NCI-H2081 treated with DMSO at 0.1 percent for 48 hours (cell line): ENCODE measurements around the gene CYP11A1.

Experiments used
- DNase-seq: peaks from one replicate; lab custom pipeline; 2025; lab: John Stamatoyannopoulos, UW

Gene CYP11A1

DNA sequence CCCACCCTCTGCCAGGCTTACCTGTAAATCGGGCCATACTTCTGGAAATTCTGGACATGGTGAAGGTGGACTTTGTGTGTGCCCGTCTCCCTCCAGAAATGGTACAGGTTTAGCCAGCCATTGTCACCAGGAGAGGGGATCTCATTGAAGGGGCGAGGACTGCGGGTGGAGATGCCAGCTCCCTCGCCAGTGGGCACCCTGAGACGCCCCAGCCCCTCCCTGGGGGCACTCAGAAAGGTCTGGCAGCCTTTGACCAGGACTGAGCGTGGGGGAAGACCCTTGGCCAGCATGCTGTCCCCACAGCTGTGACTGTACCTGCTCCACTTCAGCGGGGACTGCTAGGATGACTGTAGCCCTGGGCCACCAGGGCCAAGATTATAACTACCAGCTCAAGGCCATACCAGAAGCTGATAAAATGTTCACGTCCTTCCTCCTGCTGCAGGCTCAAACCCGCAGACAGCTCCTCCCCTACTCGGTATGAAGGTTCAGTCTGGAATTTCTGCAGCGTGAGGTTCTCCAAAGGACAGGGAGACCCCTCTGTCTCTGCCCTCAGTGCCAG, at the start of gene CYP11A1:
CYP11A1 (minus strand) TSS at position 351 of the 559 bp plus-strand sequence; CDS start at position 290, 61 bp downstream.
- no peak for DNase-seq

DNA sequence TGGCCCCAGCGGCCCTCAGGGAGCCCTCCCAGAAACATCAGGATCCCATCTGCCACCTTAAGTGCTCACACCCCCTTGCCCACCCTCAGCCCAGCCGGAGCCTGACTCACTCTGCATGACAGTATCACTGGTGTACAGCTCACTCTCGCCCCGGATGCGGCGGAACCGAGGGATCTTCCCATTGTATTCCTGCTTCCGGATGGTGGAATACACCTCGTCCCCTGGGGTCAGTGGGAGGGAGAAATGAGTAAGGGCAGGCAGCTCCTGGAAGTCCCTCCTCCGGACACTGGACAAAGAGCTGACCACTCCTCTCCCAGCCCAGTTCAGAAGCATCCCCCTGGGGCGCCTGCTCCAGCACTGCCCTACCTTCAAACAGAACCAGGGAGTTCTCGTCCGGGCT, 49.8 kb upstream of the CYP11A1 start:
- DNase-seq, result no peak

DNA sequence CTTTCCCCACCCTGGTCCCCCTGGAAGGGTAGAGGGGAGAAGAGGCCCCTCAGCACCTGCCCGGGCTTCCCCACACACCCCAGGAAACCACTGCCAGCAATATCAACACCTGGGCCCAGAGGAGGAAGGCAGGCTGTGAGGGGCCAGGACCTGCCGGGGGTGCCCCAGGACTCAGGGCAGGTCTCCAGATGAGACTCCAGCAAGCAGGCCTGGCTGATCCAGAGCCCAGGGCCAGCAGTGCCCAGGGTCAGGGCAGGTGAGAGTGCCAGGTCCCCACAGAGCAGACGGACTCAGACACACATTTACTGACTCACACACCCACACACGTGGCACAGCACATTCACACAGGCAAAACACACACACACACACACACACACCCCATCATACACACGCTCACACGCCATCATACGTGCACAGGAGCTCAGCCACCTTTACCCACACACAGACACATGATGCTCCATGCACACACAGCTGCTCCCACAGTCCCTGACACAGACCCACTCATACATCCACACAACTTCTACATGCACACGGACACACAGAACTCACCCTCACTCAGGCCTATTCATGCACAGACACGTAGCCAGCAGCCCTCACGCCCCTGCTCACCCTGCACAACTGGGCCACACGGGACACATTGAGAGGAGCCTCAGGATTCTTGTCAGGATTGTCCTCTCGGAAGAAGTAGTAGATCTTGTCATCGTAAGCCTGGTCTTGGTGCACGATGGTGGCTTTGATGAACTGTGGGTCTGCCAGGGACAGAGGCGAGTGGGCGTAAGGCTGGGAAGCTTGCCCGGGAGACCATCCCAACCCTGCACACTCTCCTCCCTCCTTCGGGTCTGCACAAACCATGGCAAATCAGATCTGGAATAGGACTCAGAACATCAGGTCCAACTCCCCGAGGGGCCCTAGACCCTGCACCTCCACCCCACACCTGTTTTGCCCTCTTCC, 48.8 kb upstream of the CYP11A1 start:
- DNase-seq, result no peak

DNA sequence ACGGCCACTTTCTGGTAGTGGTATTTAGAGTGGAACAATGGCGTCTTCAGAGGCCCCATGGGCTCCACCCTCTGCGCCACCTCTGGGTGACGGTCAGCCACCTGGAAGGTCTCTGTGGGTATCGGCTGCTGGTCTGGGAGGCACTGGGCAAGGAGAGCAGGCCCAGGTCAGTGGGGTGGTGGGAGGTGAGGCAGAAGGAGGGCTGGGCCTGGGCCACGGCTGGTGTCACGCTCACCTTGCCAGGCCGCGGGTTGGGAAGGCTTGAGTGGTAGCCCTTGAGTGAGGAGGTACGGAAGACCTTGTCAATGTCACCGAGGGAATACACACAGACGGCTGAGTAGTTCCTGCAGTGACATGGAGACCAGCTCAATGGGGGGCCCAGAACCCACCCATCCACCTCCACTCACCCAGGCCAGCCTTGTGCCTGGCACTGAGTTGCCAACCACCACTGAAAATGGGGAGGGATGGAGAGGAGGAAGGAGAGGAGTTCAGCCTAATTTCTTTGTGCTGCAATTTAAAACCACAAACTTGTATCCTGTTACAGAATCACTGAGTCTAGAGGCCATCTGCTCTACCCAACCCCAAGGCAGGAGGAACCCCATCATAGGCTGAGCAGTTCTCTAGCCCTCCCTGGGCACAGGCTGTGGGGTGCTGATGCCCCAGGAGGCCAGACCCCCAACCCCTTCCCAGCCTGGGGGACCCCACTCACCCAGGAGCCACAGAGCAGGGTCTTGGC, 47.3 kb upstream of the CYP11A1 start:
- no peak for DNase-seq

DNA sequence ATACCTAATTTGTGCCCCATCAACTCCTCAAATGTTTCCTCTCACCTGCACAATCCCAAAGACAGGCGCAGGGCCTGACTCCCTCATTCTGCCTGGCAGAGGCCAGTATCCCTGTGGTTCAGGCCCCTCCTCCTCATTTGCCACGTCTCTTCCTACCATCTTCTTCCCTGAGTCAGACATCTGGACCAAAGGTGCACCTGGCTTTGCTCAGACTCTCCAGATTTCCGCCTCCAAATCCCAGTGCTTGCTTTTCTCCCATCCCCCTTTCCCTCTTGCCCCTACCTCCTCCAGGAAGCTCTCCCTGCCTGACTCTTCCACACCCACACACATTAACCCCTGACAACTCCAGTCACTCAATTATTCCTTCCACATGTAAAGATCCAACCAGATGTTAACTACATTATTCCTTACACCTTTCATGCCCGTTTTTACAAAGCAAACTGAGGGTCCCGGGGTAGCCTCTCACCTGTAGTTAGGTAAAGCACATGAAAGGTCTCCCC, 46.7 kb upstream of the CYP11A1 start:
- no peak for DNase-seq

DNA sequence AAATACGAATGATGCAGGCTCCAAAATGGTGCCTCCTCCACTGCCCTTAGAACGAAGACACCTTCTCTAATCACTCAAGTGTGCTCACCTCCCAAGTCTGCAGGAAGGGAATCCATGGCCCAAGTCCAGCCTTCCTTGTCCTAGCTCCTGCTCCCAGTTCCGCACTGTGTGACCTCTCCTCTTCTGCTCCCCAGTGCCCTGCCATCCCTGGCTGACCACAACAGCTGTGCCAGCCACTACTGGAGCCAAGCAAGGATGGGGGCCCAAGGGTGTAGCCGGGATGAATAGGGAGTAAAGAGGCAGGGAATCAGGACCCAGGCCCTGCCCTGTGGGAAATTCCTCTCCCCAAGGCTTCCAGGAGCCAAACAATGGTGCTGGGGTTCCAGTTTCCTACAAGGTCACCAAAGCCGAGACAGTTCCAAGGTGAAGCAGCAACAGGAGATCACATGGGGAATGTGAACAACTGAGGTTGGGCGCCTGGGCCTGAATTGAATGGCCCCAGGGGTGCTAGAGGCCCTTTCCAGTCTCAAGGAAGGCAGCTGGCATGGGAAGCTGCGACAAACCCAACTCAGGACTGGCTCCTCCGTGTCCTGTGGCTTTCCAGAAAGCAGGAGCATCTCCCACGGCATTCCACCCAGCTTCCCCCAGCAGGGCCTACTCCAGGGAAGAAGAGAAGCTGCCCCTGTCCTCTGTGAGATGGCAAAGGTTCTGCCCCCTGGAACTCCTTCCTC, 46.1 kb upstream of the CYP11A1 start:
- DNase-seq, result no peak

DNA sequence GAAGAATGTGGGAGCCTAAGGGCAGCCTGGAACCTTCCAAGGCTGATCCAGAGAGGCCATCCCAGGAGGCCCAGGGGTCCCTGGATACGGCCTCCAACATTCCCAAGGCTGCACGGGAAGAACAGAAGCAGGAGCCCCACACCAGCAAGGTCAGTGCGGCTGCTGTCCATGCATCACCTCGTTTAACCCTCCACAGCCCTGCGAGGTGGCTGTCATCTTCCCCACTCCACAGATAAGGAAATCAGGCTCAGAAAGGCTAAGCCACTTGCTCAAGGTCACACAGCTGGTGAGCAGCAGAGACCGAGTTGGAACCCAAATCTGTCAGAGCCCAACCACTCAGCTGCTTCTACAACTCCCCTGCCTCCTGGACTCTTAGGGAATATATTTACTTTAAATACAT, 44.7 kb upstream of the CYP11A1 start:
- DNase-seq, result no peak

DNA sequence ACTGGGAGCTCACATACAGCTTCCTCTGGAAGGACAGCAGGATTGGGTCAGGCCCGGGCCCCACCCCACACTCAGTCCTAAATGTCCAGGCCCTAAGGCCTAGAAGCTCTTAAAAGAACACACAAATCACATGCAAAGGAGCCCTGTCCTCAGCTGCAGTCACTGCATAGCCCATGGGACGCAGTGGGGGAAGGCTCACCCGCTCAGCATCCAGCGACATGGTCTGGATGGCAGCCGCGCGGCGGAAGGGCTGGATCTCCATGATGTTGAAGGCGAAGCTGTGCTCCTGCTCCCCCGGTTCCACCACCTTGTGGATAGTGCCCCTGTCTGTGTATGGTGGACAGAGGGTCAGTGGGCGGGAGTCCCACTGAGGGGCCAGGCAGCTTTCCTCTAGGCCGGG, 44.2 kb upstream of the CYP11A1 start:
- DNase-seq, result no peak

DNA sequence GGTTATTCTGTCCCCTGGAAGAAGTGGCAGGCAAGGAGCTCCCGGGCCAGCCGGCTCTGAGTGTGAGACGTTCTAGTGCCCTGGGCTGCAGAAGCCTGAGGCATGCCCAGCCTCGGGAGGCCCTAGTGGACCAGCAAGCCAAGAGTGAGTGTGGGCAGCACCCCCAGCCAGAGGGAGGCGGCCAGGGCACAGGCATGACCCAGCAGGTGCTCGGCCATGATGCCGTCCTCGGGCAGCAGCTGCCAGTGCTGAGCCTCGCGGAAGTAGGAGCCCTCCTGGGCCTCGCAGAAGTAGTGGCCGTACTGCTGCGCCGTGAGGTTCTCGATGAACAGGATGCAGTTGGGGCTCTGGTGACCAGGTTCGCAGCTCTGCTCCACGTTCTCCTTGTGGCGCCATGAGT, 43.1 kb upstream of the CYP11A1 start:
- DNase-seq, result no peak

DNA sequence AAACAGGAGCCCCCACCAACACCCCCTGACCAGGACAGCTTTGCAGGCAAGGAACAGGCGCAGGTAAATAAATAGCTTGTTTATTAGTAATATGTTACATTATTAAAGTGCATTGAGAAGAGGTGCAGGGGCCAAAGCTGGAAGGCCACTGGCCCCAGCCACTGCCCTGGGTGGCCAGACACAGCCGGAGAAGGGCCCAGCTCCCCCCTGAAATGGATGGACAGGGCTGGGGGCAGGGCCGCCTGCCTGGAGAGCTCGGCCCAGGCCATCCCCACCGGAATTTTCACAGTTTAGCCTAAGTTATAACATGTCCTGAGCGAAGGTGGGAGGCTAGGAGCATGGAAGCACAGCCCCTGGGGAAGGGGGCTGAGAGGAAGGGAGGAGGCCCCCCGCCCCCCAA, 41.8 kb upstream of the CYP11A1 start:
- DNase-seq, result no peak

DNA sequence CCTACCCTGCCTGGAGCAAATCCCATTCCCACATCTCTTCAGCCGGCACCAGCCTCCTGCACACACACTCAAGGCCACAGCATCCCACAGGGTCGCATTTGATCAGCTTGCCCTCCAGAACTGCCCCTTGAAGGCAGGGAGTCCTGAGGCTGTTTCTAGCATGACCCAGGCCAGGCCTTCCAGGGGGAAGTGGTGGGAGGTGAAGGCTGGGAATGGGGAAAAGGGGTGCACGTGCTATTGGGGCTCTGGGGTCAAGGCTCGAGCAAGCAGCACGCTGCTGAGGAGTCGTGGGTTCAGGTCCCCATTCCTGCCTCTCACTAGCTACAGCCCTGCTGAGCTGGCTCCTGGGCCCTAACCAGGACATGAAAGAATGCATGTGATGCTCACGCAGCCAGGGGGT, 41.4 kb upstream of the CYP11A1 start:
- no peak for DNase-seq

DNA sequence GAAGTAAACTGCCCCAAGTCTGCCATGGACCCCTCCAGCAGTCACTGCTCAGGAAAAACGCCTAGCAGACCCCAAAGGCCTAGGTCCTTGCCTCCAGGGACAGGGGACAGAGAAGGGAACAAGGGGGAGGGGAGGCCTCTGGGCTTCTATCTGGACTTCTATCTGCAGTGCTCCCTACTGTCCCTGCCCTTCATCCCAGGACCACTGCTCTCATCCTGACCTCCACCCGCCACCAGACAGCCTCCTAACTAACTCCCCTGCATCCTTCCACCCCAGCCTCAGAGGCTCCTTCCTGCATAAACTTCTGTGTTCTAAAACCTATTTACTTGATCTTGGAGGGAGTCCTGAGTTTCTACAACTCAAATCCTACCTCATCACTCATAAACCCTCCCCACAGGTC, 40.9 kb upstream of the CYP11A1 start:
- no peak for DNase-seq

DNA sequence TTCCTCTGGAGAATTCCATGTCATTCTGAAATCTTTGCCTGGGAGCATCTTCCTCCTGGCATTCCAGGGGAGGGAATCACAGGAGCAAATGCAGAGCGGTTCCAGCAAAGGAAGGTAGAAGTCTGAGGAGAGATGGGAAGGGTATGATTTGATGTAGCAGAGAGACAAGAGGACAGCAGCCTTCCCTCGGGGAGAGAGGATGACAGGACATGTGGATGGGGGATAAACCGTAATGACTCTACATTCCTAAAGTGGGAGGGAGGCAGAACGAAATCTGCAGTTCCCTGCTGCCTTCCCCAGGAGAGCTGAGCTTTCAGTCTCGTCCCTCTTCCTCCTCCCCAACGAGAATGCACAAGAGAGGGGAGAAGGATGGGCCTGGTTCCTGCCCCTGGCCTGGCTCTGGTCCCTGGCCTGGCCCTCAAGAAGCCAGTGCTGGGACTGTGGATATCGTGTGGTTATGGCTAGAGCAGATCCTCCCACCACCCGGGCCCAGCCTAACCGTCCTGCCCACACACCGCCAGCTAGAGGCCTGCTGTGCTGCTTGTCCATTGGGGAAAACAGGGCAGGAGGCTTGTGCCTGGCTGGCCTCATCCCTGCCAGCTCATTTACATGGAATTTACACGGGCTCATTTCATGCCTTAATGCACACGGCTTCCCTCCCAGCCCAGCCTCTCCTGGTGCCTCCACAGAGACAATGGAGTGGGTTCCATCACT, 39.7 kb upstream of the CYP11A1 start:
- no peak for DNase-seq

DNA sequence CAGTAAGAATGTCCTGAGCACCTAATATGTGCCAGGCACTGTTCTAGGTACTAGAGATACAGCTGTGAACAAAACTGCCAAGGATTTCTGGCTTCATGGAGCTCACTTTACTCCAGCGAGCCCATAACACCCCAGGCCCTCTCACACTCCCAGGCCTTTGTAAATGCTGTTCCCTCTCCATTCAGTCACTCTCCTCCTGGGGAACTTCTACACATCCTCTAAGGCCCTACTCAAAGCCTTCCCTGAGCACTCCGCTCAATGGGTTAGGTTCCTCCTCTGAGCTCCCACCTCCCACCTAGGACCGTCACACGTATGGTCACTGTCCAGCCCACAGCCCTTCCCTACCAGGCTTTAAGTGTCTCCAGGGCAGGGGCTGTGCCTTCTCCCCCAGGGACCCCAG, 39.1 kb upstream of the CYP11A1 start:
- no peak for DNase-seq

DNA sequence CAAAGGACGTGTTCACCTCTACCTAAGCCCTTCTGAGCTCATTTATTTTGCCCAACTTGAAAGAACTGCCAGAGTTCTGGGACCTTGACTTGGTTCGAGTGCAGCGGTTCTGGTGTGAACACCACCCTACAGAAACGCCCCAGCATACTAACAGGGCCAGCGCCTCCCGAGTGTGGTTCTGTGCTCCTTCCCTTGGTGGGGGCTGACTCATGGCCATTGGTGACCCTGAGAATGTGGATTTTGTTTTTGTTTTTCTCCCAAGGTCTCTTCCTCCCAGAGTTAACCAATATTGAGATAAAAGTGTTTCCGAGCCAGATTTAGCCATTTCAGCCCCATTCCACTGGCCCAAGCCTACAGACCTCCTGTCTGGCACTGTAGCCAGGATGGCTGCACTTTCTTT, 38.4 kb upstream of the CYP11A1 start:
- no peak for DNase-seq

DNA sequence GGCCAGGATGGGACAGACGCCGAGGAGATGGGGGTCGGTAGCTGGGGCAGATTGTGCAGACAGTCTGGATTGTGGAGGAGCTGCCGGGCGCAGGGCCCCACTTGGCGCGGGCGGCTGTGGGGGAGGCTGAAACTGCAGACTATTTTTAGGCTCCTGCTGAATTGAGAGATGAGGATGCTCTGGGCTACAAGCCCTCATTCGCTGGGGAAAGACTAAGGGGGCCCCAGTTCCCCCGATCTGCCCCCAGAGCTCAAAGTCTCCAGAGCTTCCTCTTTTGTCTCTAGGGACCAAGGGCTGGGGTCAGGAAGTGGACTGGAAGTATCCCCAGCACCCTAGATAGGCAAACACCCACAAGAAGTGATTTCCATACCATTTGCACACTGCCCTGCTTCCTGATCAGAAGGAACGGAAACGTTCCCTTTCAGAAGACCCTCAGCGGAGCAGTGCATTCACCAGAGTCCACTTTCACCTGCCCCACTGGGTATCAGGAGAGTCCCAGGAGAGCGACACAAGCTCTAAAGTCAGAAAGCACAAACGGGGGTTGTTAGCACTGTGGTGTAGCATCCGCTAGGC, 36.6 kb upstream of the CYP11A1 start:
- no peak for DNase-seq

DNA sequence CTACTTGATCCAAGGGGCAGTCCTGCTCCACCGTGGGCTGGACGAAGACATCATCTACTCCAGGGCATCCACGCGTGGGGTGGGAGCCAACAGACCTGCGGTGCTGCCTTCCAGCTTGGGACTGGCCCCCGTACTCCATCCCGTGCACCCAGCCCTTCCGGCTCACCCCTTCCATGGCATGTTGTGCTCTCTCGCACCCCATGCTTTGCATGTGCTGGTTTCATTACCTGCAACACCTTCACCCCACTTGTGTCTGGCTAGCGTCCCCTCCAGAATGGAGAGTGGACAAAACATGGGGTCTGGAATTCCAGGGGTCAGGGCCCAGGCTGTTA, 36.1 kb upstream of the CYP11A1 start:
- no peak for DNase-seq

DNA sequence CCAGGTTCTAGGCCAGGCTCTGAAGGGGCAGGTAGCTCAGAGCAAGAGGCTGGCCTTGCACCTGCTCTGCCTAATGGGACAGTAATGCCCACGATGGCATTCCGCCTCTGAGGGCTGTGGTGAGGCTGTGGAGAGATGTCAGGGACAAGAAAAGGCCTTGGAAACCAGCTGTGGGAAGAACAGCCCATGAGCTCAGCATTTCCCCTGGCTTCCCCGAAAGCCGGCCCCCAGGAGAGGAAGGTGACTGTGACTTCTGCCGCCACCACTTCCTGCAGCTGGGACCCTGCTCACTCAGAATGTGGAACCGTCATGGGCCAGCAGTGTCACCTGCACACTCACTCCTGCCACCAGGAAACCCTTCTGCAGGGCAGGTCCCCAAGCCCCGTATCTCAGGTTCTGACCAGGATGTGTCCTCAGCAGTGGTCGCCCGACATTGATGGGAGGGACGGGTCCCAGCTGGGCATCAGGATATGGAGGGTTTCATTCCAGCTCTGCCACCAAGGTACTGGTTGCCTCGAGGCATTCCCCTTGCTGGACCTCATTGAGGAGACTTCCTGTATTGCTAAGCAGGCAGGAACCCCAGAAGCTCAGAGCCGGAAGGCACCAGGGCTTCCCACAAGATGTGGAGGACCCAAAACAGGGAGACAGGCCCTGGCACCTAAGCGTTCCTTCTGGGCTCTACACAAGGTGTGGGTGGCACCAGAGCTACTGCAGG, 35.6 kb upstream of the CYP11A1 start:
- DNase-seq, result no peak

DNA sequence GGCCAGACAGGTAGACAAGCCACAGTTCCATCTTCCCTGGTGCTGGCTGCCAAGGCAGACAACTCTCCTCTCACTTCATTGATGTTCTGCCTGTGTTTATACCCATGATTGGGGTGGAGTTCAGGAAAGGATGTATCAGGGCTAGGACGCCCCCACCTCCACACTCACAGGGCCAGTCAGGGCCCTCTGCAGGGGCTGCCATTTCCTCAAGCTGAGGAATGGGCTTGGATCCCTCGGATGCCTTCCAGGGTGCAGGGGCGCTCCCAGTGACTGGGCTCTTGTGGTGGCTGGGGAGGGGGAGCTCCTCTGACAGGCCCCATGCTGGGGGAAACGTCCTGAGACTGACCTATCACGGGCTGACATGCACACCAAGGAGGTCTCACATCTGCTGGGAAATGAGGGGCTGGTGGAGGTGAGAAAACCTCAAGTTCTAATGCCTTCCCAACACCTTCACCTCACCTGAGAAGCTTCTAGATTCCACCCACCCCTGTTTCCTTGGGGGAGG, 34.9 kb upstream of the CYP11A1 start:
- no peak for DNase-seq
